NOMO-1 (cell line): ENCODE data around the gene MAP3K3.
A peak's percentile ranks its signal among the peaks of the same experiment; 100 is the strongest.

Source experiments
- DNase-seq, 2 experiments: peaks; one replicate each; lab custom pipeline; 2025; ENCODE audit not compliant: unreplicated experiment in 2 of 2; lab: John Stamatoyannopoulos, UW

Gene MAP3K3

DNA sequence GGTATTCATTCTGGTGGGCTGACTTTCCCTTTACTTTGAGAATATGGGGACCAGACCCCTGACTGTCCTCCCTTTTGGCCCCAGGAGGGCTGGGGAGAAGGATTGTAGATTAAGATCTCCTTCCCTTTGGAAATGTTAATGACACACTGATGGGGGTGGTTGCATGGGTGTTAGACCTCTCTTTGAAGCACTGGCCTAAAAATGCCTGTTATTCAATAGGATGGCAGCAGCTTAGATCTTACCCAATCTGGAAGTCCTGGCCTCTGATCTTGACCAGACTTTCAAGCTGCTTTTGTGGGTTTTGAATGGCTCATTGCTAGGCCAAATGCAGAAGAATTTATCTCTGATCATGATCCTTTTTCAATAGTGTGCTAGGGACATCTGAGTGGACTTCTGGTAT lies 25.7 kb downstream of the MAP3K3 start:
- DNase-seq: no peak

GRCh38 chr17:63649813-63650212 lies 27.6 kb downstream of the MAP3K3 start:
- peak in 1 of 2 experiments; percentile 21 for DNase-seq

DNA sequence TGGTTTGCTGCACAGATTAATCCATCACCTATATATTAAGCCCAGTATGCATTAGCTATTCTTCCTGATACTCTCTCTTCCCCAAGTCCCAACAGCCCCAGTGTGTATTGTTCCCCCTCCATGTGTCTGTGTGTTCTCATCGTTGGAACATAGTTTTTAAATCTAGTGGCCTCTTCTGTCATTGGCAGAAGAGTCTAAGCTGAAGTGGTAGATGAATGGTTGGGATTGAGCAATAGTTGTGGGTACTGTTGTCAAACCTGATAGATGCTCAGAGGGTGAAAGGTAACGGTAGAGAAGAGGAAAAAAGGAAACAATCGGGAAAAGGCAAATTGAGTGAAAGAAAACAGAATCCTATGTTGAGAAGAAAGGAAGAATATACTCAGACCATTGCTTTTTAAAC lies 29.9 kb downstream of the MAP3K3 start:
- DNase-seq: peak in 1 of 2 experiments; percentile 68

GRCh38 chr17:63653050-63653449 lies 30.8 kb downstream of the MAP3K3 start:
- no peak for DNase-seq

- no peak for DNase-seq
These were observed 35.6 kb downstream of the MAP3K3 start for GRCh38 chr17:63657786-63658185.

DNA sequence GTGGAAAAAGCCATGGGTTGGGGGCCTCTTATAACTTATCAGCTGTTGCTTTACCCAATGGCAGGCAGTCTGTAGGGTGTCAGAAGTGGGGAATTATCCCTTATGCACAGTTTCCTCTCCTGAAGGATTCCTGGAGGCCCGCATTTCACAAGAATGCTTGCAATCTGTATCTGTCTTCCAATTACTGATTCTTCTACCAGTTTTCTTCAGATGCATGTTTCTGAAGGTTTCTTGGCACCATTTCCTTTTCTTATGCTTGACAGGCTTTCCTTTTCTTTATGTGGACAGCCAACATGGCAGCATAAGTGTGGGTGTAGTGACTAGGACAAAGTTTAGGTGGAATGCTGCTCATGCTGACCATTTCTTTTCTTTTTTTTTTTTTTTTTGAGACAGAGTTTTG lies 36.1 kb downstream of the MAP3K3 start:
- DNase-seq: no peak

DNA sequence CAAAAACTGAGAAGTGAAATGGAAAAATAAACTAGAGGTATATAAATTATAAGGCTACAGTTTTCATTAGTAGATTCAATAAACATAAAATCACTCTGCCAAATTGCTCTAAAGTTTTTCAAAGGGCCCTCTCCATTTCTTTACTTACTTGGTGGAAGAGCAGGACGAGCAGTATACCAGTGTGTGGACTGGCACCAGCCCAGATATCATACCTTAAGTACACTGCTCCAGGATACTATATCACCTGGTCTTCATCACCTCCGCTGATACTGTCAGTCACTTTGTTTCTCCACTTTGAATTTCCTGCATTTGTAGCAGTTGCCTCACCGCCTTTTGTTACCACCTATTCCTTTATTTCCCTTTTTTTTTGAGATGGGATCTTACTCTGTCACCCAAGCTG lies 37.6 kb downstream of the MAP3K3 start:
- DNase-seq: no peak

GRCh38 chr17:63665527-63666214 lies 43.5 kb downstream of the MAP3K3 start:
- peak; percentile 87 to 97 for DNase-seq

DNA sequence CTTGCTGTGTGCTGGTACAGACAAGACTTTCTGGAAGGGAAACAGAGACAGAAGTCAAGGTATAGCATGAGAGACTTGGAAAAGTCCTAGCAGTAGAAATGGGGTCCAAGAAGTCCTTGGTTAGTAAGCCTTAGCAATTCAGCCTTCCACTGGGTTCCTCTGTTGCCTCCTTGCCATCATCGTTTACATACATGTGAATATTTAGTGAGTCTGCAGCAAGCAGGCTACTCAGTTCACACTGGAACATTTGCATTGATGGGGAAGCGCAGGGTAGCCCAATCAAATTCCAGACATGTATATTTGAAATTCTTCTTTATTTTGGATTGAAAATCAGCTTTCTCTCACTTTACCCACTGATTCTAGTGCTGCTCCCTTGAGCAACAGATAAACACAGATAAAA lies 50.6 kb downstream of the MAP3K3 start:
- DNase-seq: no peak

- DNase-seq: no peak
These were observed 53.0 kb downstream of the MAP3K3 start for GRCh38 chr17:63675231-63675606.

DNA sequence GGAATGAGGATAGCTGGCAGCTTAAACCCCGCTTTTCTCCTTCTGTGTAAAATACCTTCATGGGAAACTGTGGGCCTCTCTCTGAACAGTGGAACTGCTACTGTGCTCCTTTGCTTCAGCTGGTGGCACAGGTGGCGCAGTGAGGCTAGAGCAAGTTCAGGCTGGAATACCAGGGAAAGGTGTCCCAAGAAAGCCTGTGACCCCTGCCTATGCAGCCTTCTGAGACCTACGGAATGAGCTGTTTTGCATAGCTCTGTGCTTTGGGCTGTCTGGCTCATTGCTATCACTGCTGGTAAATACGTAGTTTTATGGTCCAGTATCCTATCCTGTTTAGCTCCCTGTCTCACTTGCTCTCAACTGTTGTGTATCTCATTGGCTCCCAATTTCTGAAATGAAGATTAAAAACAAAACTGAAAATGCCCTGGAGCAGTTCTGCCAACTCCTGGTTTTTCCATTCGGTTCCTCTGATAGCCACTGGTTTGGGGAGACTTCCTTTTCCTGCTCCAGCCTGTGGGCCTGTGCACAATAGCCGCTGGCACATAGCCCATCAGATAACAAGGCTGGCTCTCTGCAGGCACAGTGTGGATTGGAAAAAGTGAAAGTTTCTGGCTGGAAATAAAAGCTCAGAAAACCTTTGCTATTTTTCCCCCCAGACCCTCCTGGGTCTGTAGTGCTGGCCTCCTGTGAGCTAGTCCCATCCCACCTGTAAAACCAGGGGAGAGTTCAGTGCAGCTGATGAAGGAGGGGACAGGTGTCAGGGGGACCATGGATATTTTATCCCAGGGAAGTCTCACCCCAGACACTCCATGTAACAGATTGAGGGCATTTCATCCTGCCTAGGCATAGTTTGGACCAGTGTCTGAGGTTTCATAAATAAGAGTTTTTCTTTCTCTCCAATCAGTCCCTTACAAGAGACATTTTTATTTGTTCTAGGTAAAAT lies 53.7 kb downstream of the MAP3K3 start:
- no peak for DNase-seq

GRCh38 chr17:63676584-63676983 lies 54.4 kb downstream of the MAP3K3 start:
- no peak for DNase-seq

DNA sequence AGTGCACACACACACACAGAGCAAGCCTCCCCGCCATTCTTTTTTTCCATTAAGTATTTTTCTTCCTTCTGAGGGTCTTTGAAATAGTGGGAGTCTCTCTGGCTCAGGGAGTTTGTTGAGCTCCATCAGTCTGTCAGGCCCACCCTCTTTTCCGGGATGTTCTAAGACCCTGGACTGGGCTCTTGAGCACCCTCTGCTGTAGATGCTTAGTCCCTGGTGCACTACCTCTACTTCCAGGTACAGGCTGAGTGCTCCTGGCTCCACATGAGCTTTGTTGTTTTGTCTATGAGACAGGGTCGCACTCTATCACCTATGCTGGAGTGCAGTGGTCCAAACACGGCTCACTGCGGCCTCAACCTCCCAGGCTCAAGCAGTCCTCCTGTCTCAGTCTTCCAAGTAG lies 57.0 kb downstream of the MAP3K3 start:
- DNase-seq: no peak

DNA sequence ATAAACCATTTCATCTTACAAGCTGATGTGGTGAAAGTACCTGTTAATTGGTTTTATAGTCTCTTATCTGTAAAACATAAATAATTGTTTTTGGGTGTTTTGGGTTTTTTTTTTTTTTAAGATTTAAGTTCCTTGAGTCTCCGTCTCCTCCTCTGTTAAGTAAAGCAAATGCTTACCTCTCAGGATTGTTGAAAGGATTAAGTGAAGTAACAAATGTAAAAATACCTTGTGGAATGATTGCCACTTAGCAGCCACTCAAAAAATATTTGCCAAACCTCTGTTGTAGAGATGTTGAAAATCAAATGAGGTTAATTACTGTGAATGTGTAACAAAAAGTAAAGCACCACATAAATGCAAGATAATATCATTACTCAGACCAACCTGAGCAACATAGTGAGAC lies 58.5 kb downstream of the MAP3K3 start:
- DNase-seq: no peak

GRCh38 chr17:63681530-63681929 lies 59.3 kb downstream of the MAP3K3 start:
- no peak for DNase-seq

DNA sequence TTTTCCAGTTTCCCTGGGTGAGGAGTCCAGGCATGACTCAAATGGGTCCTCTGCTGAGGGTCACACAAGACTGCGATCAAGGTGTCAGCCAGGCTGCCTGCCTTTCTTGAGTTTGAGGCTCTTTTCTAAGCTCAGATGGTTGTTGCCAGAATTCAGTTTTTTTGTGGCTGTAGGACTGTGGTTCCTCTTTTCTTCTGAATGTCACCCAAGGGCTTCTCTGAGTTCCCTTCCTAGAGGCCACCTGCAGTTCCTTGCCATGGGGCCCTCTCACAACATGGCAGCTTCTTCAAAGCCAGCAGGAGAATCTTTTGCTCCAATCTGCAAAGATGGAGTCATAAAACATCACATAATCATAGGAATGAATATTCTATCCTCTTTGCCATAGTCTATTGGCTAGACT lies 60.2 kb downstream of the MAP3K3 start:
- peak in 1 of 2 experiments; percentile 13 for DNase-seq

GRCh38 chr17:63682981-63683380 lies 60.8 kb downstream of the MAP3K3 start:
- DNase-seq: no peak

DNA sequence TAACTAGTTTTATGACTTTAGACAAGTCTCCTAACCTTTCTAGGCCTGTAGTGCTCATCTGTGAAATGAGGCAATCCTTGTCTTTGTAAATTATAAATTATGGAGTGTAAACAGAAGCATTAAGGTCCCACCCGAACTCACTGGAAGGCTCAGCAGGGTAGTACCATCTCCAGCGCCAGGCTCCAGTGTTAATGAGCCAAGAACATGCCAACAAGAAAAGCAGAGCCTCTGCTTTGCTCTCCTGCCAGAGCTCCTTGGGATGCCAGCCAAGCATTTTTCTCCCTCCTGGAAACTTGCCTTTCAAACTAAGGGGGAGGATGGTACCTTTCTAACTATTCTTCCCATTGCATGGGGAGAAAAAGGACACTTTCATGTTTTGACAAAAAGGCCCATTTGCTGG lies 62.8 kb downstream of the MAP3K3 start:
- no peak for DNase-seq

DNA sequence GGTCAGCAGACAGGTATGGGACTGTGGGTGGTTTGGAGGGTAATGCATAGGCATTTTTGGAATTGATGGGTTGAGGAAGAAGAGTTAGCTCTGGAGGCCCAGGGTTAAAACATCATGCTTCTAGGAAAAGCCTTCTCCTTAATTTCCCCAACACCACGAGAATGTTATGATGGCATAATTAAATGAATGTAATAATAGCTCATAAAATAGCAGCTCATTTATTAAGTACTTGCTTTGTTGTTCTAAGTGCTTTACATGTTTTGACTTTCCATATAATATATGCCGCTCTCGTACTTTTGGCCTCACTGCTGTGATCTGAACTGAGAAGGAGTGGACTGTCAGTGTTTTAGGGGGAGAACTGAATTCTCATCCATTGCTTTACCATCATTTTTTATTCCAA lies 63.4 kb downstream of the MAP3K3 start:
- DNase-seq: no peak

GRCh38 chr17:63686138-63686685 lies 64.0 kb downstream of the MAP3K3 start:
- no peak for DNase-seq

DNA sequence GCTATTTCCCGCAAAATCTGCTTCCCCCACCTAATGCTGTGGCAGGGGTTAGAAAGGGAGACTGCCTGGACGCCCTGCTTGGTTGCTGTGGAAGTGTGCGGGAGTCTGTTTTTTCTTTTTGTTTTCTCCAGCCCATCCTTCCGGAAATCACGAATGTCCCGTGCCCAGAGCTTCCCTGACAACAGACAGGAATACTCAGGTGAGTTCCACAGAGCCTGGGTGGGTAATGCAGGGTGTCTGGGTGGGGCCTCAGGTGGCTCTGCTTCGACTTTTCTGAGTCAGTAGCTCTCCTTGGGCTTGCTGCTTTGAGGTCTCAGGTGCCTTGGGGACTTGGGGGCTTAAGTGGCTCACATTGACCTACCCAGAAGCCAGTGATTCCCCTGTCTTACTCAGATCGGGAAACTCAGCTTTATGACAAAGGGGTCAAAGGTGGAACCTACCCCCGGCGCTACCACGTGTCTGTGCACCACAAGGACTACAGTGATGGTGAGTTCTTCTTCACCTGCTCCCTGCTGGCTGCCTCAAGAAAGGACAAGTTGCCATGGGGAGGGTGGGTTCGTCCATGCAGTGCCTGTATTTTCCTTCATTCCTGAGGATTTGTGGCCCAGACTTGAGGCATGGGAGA lies 66.3 kb downstream of the MAP3K3 start:
- no peak for DNase-seq
